K562 (cell line): ENCODE data around the gene MICU2. TPM values are rescaled to one million over a fixed set of nuclear protein-coding genes. Genes with fewer than 3 reads are reported as not detected.

Experiments
- BRD9 ChIP-seq: fragments of 450-650 bp; IDR thresholded peaks from 2 replicates; pipeline ENCODE4 v1.6.1; 2018; ENCODE audit warnings: low read depth; ENCODE audit not compliant: partially characterized antibody
- HNRNPK ChIP-seq: fragments of 200-400 bp; formaldehyde crosslinking; IDR thresholded peaks from one replicate; pipeline ENCODE4 v1.6.1; 2018; ENCODE audit warnings: mild to moderate bottlenecking, low read depth, low read length; ENCODE audit not compliant: poor library complexity, severe bottlenecking
- NCOR1 ChIP-seq: fragments of 450-650 bp; IDR thresholded peaks from 2 replicates; pipeline ENCODE4 v1.6.1; 2016; ENCODE audit warnings: mild to moderate bottlenecking, moderate library complexity
- PHF8 ChIP-seq: fragments of 200-600 bp; sonication (generic); IDR thresholded peaks from 2 replicates; pipeline ENCODE4 v1.6.1; 2012; ENCODE audit warnings: mixed run types, mild to moderate bottlenecking, inconsistent platforms, low read length, moderate library complexity, borderline replicate concordance
- RFX7 ChIP-seq: fragments of 250-450 bp; sonication (Bioruptor Pico); IDR thresholded peaks from 2 replicates; pipeline ENCODE4 v1.5.1; 2021; ENCODE audit warnings: mild to moderate bottlenecking
- SRF ChIP-seq, 2 experiments: fragments of 250-450, 450-650 bp in 1 of 2; sonication (Bioruptor Pico) in 1 of 2; sonication (generic) in 1 of 2; formaldehyde crosslinking; IDR thresholded peaks; 2 replicates each; pipeline versions ENCODE4 v1.5.0 to v1.5.1; 2020 to 2022; ENCODE audit warnings: mild to moderate bottlenecking in 1 of 2, missing genetic modification reagents in 1 of 2
- ZBTB43 ChIP-seq: sonication (generic); formaldehyde crosslinking; IDR thresholded peaks from 2 replicates; pipeline ENCODE4 v1.8.0; 2023; ENCODE audit warnings: mild to moderate bottlenecking, missing genetic modification reagents
- ZNF398 ChIP-seq: fragments of 250-450 bp; sonication (Bioruptor Pico); IDR thresholded peaks from 2 replicates; pipeline ENCODE4 v1.8.0; 2021; ENCODE audit warnings: moderate library complexity, mild to moderate bottlenecking, inconsistent platforms
- ZNF655 ChIP-seq: fragments of 250-450 bp; sonication (Bioruptor Pico); IDR thresholded peaks from 2 replicates; pipeline ENCODE4 v1.5.0; 2021
- polyA plus RNA-seq, 8 experiments: library from polyadenylated mRNA; depleted of rRNA in 4 of 8; stranded (reverse) in 5 of 8; unstranded in 3 of 8; fragments of >200 nt; fragmentation: Nextera tagmentation in 2 of 8; fragmentation: Illumina TruSeq in 1 of 8; extraction: Ambion mirVana in 2 of 8; extraction: Trizol in 1 of 8; gene quantifications; 2 replicates each; pipeline versions ENCODE4 v1.2.1 to v1.2.3, GENCODE V29; 2011 to 2014; ENCODE audit warnings: inconsistent platforms in 1 of 8, missing spikeins in 1 of 8
- total RNA-seq, 7 experiments: library from RNA; depleted of rRNA in 6 of 7; stranded (reverse); fragments of >200 nt in 6 of 7; fragmentation: Illumina TruSeq in 2 of 7; extraction: Trizol in 2 of 7; gene quantifications; 2 replicates each; pipeline versions ENCODE4 v1.2.1 to v1.2.3, GENCODE V29; 2011 to 2021; ENCODE audit warnings: low replicate concordance in 1 of 7

Gene MICU2
- total and polyA plus RNA-seq, 9 of the 15 experiments (the other 6 are each of a cell fraction or from before 2014, with no cell fraction given) = 9.1 to 41.8 (median 33.4) TPM

GRCh38 chr13:21542563-21542962, 61.4 kb downstream of the MICU2 start (continued):
- no peak for TF ChIP-seq HNRNPK
- no peak for TF ChIP-seq NCOR1
- TF ChIP-seq SRF (CRISPR knock-in tag; IDR thresholded peaks at IDR 0.05) = no peak
- no peak for TF ChIP-seq PHF8
- TF ChIP-seq ZNF398 (CRISPR knock-in tag) = no peak
- no peak for TF ChIP-seq ZNF655
- no peak for TF ChIP-seq BRD9
- no peak for TF ChIP-seq ZBTB43
- no peak for TF ChIP-seq RFX7
